OCI-LY1 (cell line): ENCODE measurements around the gene ZNF444.

Source experiments
- H2AFZ ChIP-seq: fragments of 200-600 bp; sonication (generic), shearing (Covaris generic); 2 replicates; pipeline ENCODE4 v1.6.0; 2014; ENCODE audit warnings: antibody characterized with exemption, mild to moderate bottlenecking, low read length
- H3F3A ChIP-seq: fragments of 200-600 bp; sonication (generic), shearing (Covaris generic); 2 replicates; pipeline ENCODE4 v1.6.0; 2014; ENCODE audit warnings: mild to moderate bottlenecking, antibody characterized with exemption, low read length, moderate library complexity; ENCODE audit not compliant: insufficient read depth
- H3K27ac ChIP-seq: fragments of 200-600 bp; sonication (generic); 2 replicates; pipeline ENCODE4 v1.5.1; 2014; ENCODE audit warnings: low read length, mixed run types, mild to moderate bottlenecking, low read depth; ENCODE audit not compliant: poor library complexity, severe bottlenecking
- H3K27me3 ChIP-seq: fragments of 200-600 bp; sonication (generic); 2 replicates; pipeline ENCODE4 v1.6.0; 2014; ENCODE audit warnings: antibody characterized with exemption, mild to moderate bottlenecking, low read length, moderate library complexity; ENCODE audit not compliant: insufficient read depth
- H3K36me3 ChIP-seq: fragments of 200-600 bp; sonication (generic); 2 replicates; pipeline ENCODE4 v1.6.1; 2014; ENCODE audit warnings: mild to moderate bottlenecking, antibody characterized with exemption, low read length, moderate library complexity, mixed read lengths; ENCODE audit not compliant: insufficient read depth
- H3K4me1 ChIP-seq: fragments of 200-600 bp; sonication (generic); 2 replicates; pipeline ENCODE4 v1.5.1; 2014; ENCODE audit warnings: mild to moderate bottlenecking, low read length, moderate library complexity; ENCODE audit not compliant: insufficient read depth, severe bottlenecking
- H3K4me2 ChIP-seq: fragments of 200-600 bp; sonication (generic), shearing (Covaris generic); 2 replicates; pipeline ENCODE4 v1.6.1; 2014; ENCODE audit warnings: low read length
- H3K4me3 ChIP-seq: fragments of 200-600 bp; sonication (generic); 2 replicates; pipeline ENCODE4 v1.5.1; 2014; ENCODE audit warnings: low read length, low read depth, mild to moderate bottlenecking, mixed read lengths; ENCODE audit not compliant: poor library complexity, severe bottlenecking
- H3K79me2 ChIP-seq: fragments of 200-600 bp; shearing (Covaris generic); 2 replicates; pipeline ENCODE4 v1.6.1; 2016; ENCODE audit warnings: mixed run types, low read length, mixed read lengths; ENCODE audit not compliant: insufficient read depth
- H3K9ac ChIP-seq: fragments of 200-600 bp; sonication (generic), shearing (Covaris generic); 2 replicates; pipeline ENCODE4 v1.6.1; 2014; ENCODE audit warnings: mild to moderate bottlenecking, low read length, mixed read lengths
- H3K9me2 ChIP-seq: fragments of 200-600 bp; sonication (generic), shearing (Covaris generic); 2 replicates; pipeline ENCODE4 v1.6.1; 2014; ENCODE audit warnings: low read depth, mild to moderate bottlenecking, low read length, mixed read lengths
- H3K9me3 ChIP-seq: fragments of 200-600 bp; shearing (Covaris generic); 2 replicates; pipeline ENCODE4 v1.6.1; 2014; ENCODE audit warnings: low read length, mixed read lengths
- H4K20me1 ChIP-seq: fragments of 200-600 bp; sonication (generic), shearing (Covaris generic); 2 replicates; pipeline ENCODE4 v1.6.0; 2016; ENCODE audit warnings: mild to moderate bottlenecking, low read length; ENCODE audit not compliant: insufficient read depth
- CTCF ChIP-seq: fragments of 200-600 bp; sonication (generic), shearing (Covaris generic); IDR thresholded peaks from 2 replicates; pipeline ENCODE4 v1.5.1; 2017; ENCODE audit warnings: mild to moderate bottlenecking, antibody characterized with exemption, low read length, moderate library complexity, mixed read lengths
- EZH2 ChIP-seq: fragments of 200-600 bp; sonication (generic), shearing (Covaris generic); IDR thresholded peaks from 2 replicates; pipeline ENCODE4 v1.8.0; 2017; ENCODE audit warnings: borderline replicate concordance, mixed run types, mild to moderate bottlenecking, antibody characterized with exemption, low read length, moderate library complexity, mixed read lengths

The ZNF444 gene

DNA sequence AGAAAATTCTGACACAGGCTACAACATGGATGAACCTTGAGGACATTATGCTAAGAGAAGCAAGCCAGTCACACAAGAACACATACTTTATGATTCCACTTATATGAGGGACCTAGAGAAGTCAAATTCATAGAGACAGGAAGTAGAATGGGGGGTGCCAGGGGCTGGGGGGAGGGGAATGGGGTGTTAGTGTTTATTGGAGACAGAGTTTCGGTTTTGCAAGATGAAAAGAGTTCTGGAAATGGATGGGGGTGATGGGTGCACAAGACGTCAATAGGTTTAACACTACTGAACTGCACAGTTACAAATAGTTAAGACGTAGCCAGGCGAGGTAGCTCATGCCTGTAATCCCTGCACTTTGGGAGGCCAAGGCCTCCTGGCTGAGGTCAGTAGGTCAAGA is 16.5 kb upstream of the ZNF444 start:
- no peak for TF ChIP-seq EZH2
- TF ChIP-seq CTCF: no peak
- no peak overlapping the region for H3K4me3 ChIP-seq
- H3K79me2 ChIP-seq: peaks cover 6% of the 10 kb centered on the region; the same call in 1 of the 2 replicates
- no peaks in the 10 kb centered on the region for H3K9me3 ChIP-seq
- H3F3A ChIP-seq: no peaks in the 10 kb centered on the region
- peaks cover 13% of the 10 kb centered on the region for H3K4me1 ChIP-seq
- H3K27me3 ChIP-seq: no peaks in the 10 kb centered on the region
- H2AFZ ChIP-seq: no peak overlapping the region
- no peaks in the 10 kb centered on the region for H4K20me1 ChIP-seq
- no peak overlapping the region for H3K27ac ChIP-seq
- no peak overlapping the region for H3K4me2 ChIP-seq
- no peak overlapping the region for H3K9ac ChIP-seq
- H3K9me2 ChIP-seq: no peaks in the 10 kb centered on the region
- no peaks in the 10 kb centered on the region for H3K36me3 ChIP-seq

- no peak overlapping the region for H3K4me3 ChIP-seq
- peaks cover 7% of the 10 kb centered on the region for H3K4me1 ChIP-seq
- H2AFZ ChIP-seq: no peak overlapping the region
- H3F3A ChIP-seq: no peaks in the 10 kb centered on the region
- no peaks in the 10 kb centered on the region for H3K36me3 ChIP-seq
- H3K27ac ChIP-seq: no peak overlapping the region
- H4K20me1 ChIP-seq: no peaks in the 10 kb centered on the region
- no peaks in the 10 kb centered on the region for H3K27me3 ChIP-seq
- no peak overlapping the region for H3K9ac ChIP-seq
- no peak for TF ChIP-seq EZH2
- no peak for TF ChIP-seq CTCF
- no peaks in the 10 kb centered on the region for H3K9me3 ChIP-seq
- H3K79me2 ChIP-seq: no peaks in the 10 kb centered on the region
- no peak overlapping the region for H3K4me2 ChIP-seq
- no peaks in the 10 kb centered on the region for H3K9me2 ChIP-seq
These were observed 15.1 kb upstream of the ZNF444 start for GRCh38 chr19:56125806-56126590.

DNA sequence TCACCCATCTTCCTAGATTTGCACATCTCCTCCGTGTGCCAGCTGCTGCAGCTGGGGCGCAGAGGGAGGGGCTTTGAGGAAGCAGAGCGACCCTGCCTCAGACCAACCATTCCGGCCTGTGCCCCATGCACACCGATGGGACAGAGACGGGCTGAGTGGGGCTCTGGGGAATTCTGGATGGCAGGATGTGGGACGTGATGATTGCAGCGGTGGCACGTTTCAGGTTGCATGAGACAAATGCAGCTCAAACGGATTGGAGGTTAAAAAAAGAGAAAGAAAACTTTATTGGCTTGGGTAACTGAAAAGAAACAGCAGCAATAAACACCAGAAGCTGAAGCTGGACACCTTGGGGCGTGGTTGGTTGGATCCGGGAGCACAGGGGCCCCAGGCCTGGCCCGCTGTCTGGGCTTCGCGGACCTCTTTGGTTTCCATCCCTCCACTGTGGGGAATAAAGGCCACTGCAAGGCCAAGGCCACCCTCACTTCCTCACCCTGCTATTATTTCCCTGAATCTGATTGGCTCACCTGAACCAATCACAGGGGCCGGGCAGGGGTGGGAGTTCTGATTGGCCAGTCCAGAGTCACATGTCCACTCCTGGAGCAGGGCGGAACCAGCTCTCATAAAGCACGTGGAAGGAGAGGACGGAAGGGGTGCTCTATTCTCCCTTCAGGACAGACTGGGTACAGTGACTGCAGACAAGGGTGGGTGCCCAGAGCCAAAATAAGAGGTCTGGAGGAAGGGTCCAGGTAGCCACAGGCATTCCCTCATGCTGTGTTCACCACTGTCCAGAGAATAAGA is 13.9 kb upstream of the ZNF444 start:
- no peaks in the 10 kb centered on the region for H3K36me3 ChIP-seq
- no peak overlapping the region for H3K4me3 ChIP-seq
- TF ChIP-seq EZH2: no peak
- no peak for TF ChIP-seq CTCF
- no peaks in the 10 kb centered on the region for H4K20me1 ChIP-seq
- H3K4me2 ChIP-seq: no peak overlapping the region
- H2AFZ ChIP-seq: no peak overlapping the region
- H3K9me3 ChIP-seq: no peaks in the 10 kb centered on the region
- H3K9ac ChIP-seq: no peak overlapping the region
- no peaks in the 10 kb centered on the region for H3K79me2 ChIP-seq
- no peaks in the 10 kb centered on the region for H3K9me2 ChIP-seq
- H3K27me3 ChIP-seq: no peaks in the 10 kb centered on the region
- peaks cover under 1% of the 10 kb centered on the region for H3K4me1 ChIP-seq
- H3F3A ChIP-seq: no peaks in the 10 kb centered on the region
- no peak overlapping the region for H3K27ac ChIP-seq
